LHCN-M2 (cell line): Measurements from ENCODE around the gene CA7. TPM values are rescaled to one million over a fixed set of nuclear protein-coding genes. Genes with fewer than 3 reads are reported as not detected.
"Not testable (repeated sequence)": the region's sequence is repeated elsewhere in the genome, so short reads cannot be mapped to it uniquely, and the experiment has no call there.

Source experiments
- DNase-seq: peaks from one replicate; pipeline ENCODE4 v3.0.0-alpha.2; 2012; ENCODE audit warnings: low read depth
- total RNA-seq: library from RNA; depleted of rRNA; stranded (reverse); fragments of >200 nt; gene quantifications from 2 replicates; pipeline ENCODE4 v1.2.3, GENCODE V29; 2014; rRNA removed

CA7 gene
- total RNA-seq, 1 experiment from 2014 or later: not detected

DNA sequence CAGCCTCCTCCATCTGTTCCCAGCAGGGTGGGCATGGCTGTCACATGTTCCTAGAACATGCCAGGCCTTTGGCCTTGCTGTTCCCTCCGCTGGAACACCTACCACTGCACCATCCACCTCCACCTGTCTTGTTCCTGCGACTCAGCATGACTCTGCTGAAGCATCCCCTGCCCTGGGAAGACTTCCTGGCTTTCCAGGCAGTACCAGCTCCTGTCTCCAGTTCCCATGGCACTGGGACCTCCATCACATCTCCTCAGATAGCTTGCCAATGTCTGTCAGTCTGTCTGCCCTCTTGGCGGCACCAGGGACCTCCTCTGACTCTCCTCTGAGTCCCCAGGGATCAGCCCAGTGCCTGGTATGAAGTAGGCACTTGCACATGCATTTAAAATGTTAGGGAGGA is 51.8 kb downstream of the CA7 start:
- DNase-seq: no peak

DNA sequence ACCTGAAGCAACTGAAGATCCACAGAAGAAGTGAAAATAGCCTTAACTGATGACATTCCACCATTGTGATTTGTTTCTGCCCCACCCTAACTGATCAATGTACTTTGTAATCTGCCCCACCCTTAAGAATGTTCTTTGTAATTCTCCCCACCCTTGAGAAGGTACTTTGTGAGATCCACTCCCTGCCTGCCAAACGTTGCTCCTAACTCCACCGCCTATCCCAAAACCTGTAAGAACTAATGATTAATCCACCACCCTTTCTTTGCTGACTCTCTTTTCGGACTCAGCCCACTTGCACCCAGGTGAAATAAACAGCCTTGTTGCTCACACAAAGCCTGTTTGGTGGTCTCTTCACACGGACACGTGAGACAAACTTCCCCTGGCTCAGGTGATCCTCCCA is 52.5 kb downstream of the CA7 start:
- DNase-seq: not testable (repeated sequence)

DNA sequence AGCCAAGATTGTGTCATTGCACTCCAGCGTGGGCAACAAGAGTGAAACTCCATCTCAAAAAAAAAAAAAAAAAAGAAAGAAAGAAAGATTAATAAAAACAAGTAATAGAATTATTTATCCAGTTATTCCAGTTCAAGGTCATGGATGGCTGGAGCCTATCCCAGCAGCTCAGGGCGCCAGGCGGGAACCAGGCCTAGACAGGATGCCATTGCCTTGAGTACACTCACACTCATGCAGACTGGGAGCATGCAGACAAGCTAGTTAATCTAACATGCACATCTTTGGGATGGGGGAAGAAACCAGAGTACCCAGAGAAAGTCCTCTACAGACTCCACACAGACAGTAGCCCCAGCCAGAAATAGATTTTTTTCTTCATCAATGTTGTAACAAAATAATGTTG is 54.0 kb downstream of the CA7 start:
- DNase-seq: no peak

DNA sequence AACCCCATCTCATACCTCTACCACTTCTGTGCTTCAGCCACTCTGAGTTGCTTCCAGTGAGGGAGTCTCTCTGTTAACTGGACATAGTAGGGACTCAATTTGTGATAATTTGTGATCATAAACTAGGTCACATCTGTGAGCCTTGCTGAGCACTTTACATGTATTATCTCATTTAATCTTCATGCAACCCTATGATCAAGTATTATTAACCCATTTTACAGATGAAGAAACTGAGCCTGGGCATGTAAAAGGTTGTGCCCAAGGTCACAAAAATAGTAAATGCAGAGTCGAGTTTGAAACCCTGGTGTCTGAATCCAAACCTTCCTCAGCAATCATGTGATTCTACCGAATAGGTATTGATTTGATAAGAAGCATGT is 54.7 kb downstream of the CA7 start:
- DNase-seq: no peak

DNA sequence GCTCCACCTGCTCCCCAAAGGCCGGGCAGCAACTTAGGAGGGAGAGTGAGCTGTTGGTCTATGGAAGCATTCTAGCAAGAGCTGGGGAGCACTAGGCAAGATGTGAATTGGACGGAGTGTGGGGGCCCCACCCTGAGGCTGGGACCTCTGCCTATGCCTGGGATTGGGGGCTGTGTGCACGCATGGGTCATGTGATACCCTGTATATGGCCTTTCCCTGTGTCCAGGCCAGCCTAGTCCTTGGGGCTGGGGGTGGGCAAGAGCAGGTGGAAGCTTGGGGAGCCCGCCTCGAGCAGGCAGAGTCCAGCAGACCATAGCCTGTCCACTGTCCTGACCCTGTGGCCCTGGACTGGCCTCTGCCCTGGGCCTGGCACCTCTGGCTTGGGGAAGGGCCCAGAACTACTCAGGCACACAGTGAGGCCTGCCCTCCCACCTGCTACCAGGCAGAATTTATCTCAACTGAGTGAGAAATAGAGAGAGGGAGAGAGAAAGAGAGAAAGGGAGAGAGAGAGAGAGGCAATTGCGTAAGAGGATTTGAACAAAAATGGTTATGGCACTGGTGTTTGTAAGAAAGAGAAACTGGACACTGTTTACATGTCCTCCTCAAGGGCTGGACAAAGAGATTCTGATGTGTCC is 55.2 kb downstream of the CA7 start:
- peak; percentile 57 for DNase-seq

DNA sequence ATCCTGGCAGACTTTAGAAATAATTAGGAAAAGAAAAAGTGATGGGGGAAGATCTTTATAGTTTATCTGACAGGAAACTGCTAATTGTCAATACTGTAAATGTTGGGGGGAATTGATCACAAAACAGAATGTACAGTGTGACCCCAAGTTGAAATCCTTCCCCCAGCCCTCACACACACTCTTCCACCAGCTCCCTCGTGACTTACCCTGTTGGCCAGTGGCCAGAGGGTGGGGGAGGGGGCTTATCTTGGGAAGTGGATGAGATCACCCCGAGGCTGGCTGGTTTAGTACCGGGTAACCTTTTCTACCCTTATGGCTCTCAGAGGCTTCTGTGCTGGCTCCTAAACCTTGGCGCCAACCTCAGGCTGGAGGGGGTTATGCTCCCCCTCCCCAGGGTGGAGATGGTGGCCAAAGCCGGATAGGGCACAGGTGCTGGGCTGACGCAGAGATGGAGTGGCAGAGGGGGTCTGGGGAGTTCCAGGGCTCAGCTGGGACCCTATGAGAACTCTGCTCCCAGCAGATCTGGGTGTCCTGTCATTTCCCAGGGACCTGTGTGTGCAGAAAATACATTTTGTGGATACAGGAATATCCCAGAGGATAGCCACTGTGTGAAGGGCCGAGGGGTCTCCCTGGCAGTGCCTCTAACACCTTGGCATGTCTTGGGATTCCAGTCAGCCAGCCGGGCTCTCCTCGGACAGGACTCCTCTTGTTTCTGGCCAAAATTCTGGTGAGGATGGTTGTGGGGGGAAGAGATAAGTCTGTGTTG is 55.9 kb downstream of the CA7 start:
- peak; percentile 84 for DNase-seq

DNA sequence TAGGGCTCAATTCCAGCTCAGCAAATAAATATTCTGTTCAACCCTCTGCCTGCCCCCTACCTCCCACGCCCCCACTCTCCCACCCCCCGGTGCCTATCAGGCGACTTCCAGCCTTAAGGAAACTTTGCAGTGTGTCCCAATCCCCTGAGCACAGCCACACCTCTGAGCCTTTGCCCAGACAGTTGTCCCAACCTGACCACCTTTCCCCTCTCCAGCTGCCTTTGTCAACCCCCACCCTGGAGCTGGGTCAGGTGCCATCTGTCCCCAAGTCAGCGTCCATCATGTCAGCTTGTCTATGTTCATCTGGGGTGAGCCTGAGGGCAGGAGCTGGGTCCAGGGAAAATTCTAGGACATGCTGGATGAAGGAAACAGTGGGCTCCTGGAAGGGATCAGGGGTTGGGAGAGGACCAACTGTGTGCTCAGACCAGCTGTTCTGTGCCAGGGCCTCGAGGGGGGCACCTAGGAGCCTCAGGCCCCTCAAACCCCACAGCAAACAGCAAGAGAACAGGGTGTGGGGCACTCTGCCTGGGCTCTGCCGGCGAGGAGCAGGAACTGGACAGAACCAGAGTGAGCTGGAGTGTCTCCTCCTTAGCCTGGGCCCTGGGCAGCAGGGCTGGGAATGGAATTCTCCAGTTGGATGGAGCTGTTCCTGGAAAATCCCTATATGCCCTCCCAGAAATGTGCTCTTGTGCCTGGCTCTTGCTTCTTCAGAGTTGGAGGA is 56.7 kb downstream of the CA7 start:
- DNase-seq: no peak

DNA sequence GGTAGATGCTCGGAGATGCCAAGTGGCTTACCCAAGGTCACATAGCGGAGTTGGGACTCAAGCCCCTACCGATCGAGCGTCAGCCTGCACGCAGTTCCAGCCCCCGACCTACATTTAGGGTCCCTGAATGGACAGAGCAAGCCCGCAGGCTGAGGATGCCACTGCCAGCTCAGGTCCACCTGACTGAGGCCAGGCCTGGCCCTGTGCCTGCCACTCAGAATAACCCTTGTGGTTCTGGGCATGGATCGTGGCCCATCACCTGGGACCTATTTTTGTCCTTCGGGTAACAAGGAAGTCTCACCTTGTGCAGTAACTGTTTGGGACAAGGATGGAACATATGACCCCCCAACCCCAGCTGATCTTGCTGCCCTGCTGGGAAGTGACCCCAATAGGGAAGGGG is 57.4 kb downstream of the CA7 start:
- no peak for DNase-seq

DNA sequence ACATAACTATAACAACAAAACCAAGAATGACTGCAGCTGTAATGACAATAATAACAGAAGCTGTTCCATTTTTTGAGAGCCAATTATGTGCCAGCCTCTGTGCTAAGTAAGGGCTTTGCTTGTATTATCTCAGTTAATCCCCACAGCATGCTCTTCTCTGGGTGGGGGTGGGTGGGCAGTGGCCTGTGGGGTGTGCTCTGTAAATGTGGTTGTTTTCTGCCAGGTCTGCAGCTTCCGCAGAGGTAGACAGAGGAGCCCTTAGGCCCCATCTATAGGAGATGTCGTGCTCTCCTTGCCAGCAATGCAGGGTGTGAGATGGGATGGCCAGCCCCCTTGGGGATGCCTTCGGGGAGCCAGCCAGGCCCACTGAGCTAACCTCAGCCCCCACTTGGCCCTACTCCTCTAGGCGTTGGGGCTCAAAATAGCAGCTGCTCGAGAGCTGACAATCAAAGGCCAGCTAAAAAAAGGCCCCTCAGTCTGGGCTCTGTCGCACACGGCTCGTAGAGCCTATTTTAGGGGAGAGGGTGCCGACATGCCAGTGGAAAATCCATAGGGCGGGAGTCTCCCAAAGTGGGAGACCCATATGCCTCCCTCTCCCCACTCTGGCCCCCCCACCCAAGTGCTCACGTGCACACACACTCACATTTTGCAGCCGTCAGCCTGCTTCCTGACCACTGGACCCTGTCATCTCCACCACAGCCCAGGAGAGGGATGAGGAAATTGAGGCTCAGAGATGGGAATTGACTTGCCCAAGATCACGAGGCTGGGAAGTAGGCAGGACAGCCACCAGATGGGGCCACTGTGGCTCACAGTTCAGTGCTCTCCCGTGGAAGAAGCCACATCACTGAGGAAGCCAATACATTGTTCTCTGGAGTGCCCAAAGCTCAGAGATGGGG is 58.7 kb downstream of the CA7 start:
- DNase-seq: no peak

Other genes starting within 250 kb of the CA7 start
- gene CMTM3, start 239.7 kb upstream of the CA7 start, total RNA-seq: 25.5 and 30.2 TPM in 2 replicates
- gene CMTM4, start 147.7 kb upstream of the CA7 start, total RNA-seq: 11.9 and 16.4 TPM in 2 replicates
- 110 and 117 TPM in 2 replicates for gene DYNC1LI2, start 92.8 kb upstream of the CA7 start, total RNA-seq
- gene TERB1, start 42.8 kb upstream of the CA7 start, total RNA-seq: not detected in 2 replicates
- 77.2 and 85.9 TPM in 2 replicates for gene NAE1, start 13.4 kb upstream of the CA7 start, total RNA-seq
- gene PDP2, start 36.1 kb downstream of the CA7 start, total RNA-seq: 8.1 and 10.0 TPM in 2 replicates
- not detected in 2 replicates for gene CDH16, start 74.5 kb downstream of the CA7 start, total RNA-seq
- 1.1 and 1.7 TPM in 2 replicates for gene RRAD, start 81.1 kb downstream of the CA7 start, total RNA-seq
- gene CIAO2B, start 90.0 kb downstream of the CA7 start, total RNA-seq: 147 and 148 TPM in 2 replicates
- 45.8 and 53.4 TPM in 2 replicates for gene CES2, start 91.1 kb downstream of the CA7 start, total RNA-seq
- 0.75 and 0.96 TPM in 2 replicates for gene CES3, start 116.9 kb downstream of the CA7 start, total RNA-seq
- 0.06 and 0.77 TPM in 2 replicates for gene CES4A, start 144.2 kb downstream of the CA7 start, total RNA-seq
- gene CBFB, start 184.7 kb downstream of the CA7 start, total RNA-seq: 121 and 123 TPM in 2 replicates